ENCODE data around the gene CDC25C. TPM values are rescaled to one million over a fixed set of nuclear protein-coding genes. Genes with fewer than 3 reads are reported as not detected.

CDC25C gene
- total RNA-seq, 1 experiment from 2014 or later: 19.3 TPM

GRCh38 chr5:138303372-138303771, 28.2 kb downstream of the CDC25C start (continued):
- TF ChIP-seq ZBTB33 (IDR thresholded peaks at IDR 0.05; ENCODE audit: extremely low read depth, insufficient replicate concordance, low read length): no peak

DNA sequence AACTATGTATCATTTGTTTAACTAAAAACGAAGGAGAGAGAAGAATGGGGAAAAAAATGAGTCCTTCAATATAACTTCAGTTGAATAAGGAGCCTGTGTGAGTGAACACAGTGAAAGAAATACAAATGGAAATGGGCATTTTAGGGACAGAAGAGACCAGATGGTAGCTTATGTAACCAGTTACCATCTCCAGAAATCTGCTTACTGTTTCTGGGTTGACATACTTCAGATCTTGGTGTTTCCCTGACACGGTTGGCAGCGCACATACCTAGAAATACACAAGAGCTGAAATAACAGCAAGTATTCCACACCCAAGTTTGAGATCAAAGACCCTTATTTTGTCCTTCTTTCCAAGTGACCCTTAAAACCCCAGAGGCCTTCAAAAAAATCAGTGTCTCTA, 42.3 kb downstream of the CDC25C start:
- CTCF ChIA-PET: no interaction called here
- DNase-seq (ENCODE audit: low read depth, low spot score) (no peak), ATAC-seq (no peak)
- no peaks in the 10 kb centered on the region for H3K79me2 ChIP-seq (ENCODE audit: insufficient read depth, low read length)
- POLR2A ChIA-PET: interaction anchor here (1.0 kb wide), 1 partner anchor 49 kb away, joined by 4 read pairs; the partner anchor contains the start of gene FAM53C
- no peaks in the 10 kb centered on the region for H3K9me2 ChIP-seq (ENCODE audit: insufficient read depth)
- H3K4me2 ChIP-seq (ENCODE audit: low read length): no peak overlapping the region
- BruUV-seq (replicated peaks): no TSS peak
- RAD21 ChIA-PET (ENCODE audit: low non-redundant PET in 1 of 2, low total read pairs in 2 of 2, uncharacterized antibody in 2 of 2, unreplicated experiment in 2 of 2): no interaction called here
- no peak overlapping the region for H3K27ac ChIP-seq (ENCODE audit: low read depth, low read length)
- H3K27me3 ChIP-seq (ENCODE audit: insufficient read depth, low read length): no peaks in the 10 kb centered on the region
- H3K9ac ChIP-seq (ENCODE audit: low read length): no peak overlapping the region
- H3K36me3 ChIP-seq (ENCODE audit: control insufficient read depth in 1 of 2, insufficient read depth in 2 of 2, low read length in 2 of 2): 0 out of 4 replicates have a peak, but pooled peaks cover 0 to 5% of the 10 kb centered on the region in 2 experiments
- no peaks in the 10 kb centered on the region for H3K9me3 ChIP-seq (ENCODE audit: control insufficient read depth in 1 of 2, insufficient read depth in 1 of 2, low read depth in 1 of 2, low read length in 2 of 2)
- no peaks in the 10 kb centered on the region for H3K4me1 ChIP-seq (ENCODE audit: control insufficient read depth in 1 of 2, insufficient read depth in 2 of 2, low read length in 2 of 2)
- no peak overlapping the region for H3K4me3 ChIP-seq (replicated peaks in 1 of 2; ENCODE audit: low read depth in 1 of 2, low read length in 2 of 2)
- H4K20me1 ChIP-seq (ENCODE audit: insufficient read depth): no peaks in the 10 kb centered on the region
- intact Hi-C loops (cut with micrococcal nuclease): no loop called here
- TF ChIP-seq POLR2AphosphoS5 (IDR thresholded peaks at IDR 0.05; ENCODE audit: low read depth, low read length) (no peak), SP1 (IDR thresholded peaks at IDR 0.05; ENCODE audit: low read depth) (no peak), ZNF274 (IDR thresholded peaks at IDR 0.05; ENCODE audit: low read depth, low read length) (no peak), YY1 (IDR thresholded peaks at IDR 0.05; ENCODE audit: extremely low read depth, insufficient replicate concordance, low read depth, low read length) (no peak), SIN3A (IDR thresholded peaks at IDR 0.05; ENCODE audit: low read depth) (no peak), CTCF (IDR thresholded peaks at IDR 0.05 in 2 of 3, conservative IDR thresholded peaks at IDR 0.05 in 1 of 3; ENCODE audit: borderline replicate concordance in 1 of 3, insufficient read depth in 1 of 3, low read depth in 2 of 3, low read length in 2 of 3) (no peak), ZFX (IDR thresholded peaks at IDR 0.05) (no peak), ATF3 (IDR thresholded peaks at IDR 0.05) (no peak), JUND (IDR thresholded peaks at IDR 0.05) (no peak), FOSL1 (IDR thresholded peaks at IDR 0.05; ENCODE audit: low read depth) (no peak), ELF1 (IDR thresholded peaks at IDR 0.05; ENCODE audit: borderline replicate concordance, low read depth) (no peak), TCF7L2 (IDR thresholded peaks at IDR 0.05; ENCODE audit: borderline replicate concordance, extremely low read depth, insufficient read depth, insufficient read length) (no peak), RAD21 (IDR thresholded peaks at IDR 0.05; ENCODE audit: low read depth) (no peak), EZH2 (IDR thresholded peaks at IDR 0.05) (no peak), SRF (IDR thresholded peaks at IDR 0.05; ENCODE audit: low read depth) (no peak), CBX3 (IDR thresholded peaks at IDR 0.05; ENCODE audit: low read depth) (no peak), CEBPB (IDR thresholded peaks at IDR 0.05; ENCODE audit: low read depth) (no peak), POLR2A (IDR thresholded peaks at IDR 0.05; ENCODE audit: borderline replicate concordance, extremely low read depth, insufficient read depth, insufficient read length) (no peak), EGR1 (IDR thresholded peaks at IDR 0.05; ENCODE audit: low read depth) (no peak)
- TF ChIP-seq, protein P1, sequence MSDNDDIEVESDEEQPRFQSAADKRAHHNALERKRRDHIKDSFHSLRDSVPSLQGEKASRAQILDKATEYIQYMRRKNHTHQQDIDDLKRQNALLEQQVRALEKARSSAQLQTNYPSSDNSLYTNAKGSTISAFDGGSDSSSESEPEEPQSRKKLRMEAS (IDR thresholded peaks at IDR 0.05): no peak
- H2AFZ ChIP-seq (ENCODE audit: low read depth, low read length, poor library complexity, severe bottlenecking): no peak overlapping the region
